NCI-H345 (cell line): ENCODE results near the gene KCNMA1.
A peak's percentile ranks its signal among the peaks of the same experiment; 100 is the strongest.

Source experiments
- DNase-seq: peaks from one replicate; lab custom pipeline; 2025; lab: John Stamatoyannopoulos, UW

Gene KCNMA1

DNA sequence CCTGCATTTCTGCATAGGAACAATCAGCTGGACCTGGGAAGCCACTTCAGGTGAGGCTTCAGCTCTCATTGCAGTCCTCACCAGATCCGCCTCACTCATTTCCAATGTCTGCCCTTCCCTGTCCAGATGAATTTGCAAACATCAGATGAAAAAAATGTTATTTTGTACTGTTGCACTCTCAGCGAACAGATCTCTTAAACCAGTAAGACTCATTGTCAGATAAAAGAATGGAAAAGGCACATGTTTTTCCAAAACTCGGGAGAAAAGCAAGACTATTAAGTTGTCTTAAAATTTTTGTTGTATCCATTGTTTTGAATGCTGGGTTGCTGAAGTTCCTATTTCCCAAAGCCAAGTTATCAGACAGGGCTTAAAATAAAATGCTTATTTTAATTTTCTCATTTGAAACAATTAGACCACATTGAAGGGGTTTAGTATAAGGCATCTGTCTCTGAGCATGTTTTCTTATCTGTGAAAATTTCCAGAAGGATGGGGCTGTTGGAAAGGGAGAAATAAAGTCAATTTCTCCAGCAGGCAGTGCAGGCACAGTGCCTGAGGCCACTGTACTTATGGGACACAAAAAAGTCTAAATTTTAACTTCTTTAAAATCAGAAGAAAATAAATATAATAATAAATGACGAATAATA, 396.8 kb downstream of the KCNMA1 start:
- DNase-seq = no peak

GRCh38 chr10:77240041-77240652, 397.5 kb downstream of the KCNMA1 start:
- no peak for DNase-seq

DNA sequence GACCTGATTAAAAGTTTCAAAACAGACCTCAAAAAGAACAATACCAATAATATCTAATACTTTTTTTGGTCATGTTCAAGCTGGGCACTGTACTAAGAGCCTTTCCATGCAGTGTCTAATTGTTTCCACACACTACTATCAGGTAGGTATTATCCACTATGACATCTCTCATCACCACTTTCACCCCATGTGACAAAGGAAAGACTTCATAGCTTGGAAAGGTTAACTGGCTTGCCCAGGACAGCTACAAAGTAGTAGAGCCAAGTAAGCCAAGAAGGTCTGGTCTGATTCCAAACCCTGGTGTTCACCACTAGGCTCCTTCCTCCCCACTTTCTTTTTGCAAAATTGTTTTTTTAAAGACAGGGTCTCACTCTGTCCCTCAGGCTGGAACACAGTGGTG, 400.5 kb downstream of the KCNMA1 start:
- no peak for DNase-seq

DNA sequence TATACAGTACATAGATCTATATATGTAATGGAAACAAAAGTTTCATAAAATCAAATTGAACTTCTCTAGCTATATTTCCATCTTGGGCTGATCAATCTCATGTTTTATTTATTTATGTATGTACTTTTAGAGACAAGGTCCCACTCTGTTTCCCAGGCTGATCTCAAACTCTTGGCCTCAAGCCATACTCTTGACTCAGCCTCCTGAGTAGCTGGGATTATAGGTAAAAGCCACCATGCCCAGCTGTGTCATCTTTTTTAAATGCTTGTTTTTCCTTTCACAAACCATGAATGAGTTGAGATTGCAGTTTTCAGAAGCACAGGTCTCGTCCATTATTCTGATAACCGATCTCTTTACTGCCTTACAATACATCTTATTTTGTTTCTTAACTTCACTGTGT, 400.9 kb downstream of the KCNMA1 start:
- no peak for DNase-seq

GRCh38 chr10:77236029-77236428, 401.6 kb downstream of the KCNMA1 start:
- DNase-seq = no peak

GRCh38 chr10:77234599-77234998, 403.0 kb downstream of the KCNMA1 start:
- DNase-seq = no peak

- DNase-seq = no peak
Observed at GRCh38 chr10:77233466-77233865, 404.1 kb downstream of the KCNMA1 start.

- DNase-seq = no peak
Observed at GRCh38 chr10:77231884-77232610, 405.6 kb downstream of the KCNMA1 start.

GRCh38 chr10:77231375-77231774, 406.2 kb downstream of the KCNMA1 start:
- DNase-seq = no peak

DNA sequence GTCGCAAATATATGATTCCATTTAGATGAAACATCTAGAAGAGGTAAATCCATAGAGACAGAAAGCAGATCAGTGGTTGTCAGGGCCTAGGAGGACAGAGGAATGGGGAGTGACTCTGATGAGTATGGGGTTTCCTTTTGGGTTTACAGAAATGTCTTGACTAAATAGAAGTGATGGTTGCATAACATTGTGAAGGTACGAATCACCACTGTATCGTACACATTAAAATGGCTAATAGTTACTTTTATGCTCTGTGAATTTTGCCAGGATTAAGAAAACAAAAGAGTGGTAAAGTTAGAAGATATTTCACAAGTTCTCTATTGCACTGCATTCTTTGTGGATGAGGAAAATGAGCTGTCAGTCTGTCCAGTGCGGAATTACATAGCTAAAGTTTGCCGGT, 407.4 kb downstream of the KCNMA1 start:
- no peak for DNase-seq

DNA sequence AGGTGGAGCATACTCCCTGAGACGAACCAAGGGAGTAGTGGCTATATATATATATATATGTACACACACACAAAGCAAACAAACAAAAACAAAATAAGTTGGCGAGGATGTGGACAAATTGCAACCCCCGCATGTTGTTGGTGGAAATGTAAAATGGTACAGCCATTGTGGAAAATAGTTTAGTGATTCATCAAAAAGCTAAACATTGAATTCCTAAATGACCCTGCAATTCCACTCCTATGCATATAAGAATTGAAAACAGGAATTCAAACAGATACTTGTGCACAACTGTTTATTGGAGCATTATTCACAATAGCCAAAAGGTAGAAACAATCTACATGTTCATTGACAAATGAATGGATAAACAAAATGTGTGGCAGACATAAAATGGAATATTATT, 407.9 kb downstream of the KCNMA1 start:
- no peak for DNase-seq

DNA sequence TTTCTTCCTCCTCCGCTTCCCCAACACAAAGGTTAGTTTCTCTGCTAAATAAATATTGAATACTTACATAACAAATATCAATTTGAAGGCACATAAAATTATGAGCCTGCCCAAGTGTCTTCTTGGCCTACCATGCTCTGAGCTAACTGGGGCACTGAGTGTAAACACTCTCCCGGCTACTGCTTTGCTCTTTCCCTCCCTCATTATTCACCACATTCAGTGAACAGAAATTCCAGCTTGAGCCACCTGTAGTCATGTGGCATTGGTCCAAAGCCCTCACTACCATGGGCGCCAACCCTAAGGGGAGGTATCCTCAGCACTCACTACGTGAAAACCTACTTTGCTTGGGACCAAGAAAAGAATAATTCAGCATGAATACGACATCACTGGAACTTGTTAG, 409.0 kb downstream of the KCNMA1 start:
- DNase-seq = peak; percentile 81

DNA sequence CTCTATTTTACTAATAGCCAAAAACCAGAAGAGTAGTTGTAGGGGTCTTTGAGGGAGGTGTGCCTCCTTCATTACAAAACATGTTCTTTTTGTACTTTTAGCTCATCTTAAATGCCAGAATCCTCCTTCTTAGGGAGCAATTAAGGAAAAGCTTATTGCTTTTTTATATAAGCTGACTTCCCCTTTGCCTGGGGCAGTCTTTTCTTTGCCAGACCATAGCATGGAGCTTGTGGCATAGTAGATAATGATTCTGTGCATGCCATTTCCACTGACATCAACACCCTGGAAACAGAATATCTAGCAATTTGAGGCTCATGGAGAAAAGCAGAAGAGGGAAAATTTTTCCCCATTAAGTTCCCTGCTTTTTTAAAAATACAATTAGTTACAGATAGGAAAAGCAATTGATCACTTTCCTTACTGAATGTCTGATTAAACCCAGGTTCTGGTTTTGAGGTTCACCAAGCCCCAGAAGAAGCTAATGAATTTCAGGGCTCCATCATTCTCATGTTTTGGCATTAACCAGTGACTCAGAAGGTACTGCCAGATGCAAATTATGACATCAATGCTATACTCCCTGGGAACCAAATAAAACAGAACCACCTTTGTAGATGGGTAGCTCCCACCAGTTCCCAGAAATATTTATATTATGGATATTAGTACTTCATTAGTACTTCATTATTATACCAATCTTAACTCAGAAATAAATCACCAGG, 410.6 kb downstream of the KCNMA1 start:
- DNase-seq = no peak

- no peak for DNase-seq
Observed at GRCh38 chr10:77226452-77226851, 411.2 kb downstream of the KCNMA1 start.

DNA sequence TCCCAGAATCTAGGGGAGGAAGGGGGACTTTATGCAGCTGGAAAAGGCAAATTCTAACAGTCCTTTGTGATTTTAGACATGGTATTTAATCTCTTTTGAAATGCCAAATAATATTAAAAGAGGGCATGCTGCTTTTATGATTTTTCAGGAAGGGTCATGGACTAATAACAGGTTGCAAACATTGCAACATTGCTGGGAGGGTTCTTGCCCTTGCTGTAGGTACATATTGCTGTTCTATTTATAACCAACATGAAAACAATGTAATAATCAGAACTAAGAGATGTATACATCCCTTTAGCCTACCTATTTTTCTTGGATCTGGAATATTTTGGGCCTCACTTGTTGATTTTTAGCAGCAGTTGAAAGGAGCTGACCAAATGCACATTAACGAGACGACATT, 411.6 kb downstream of the KCNMA1 start:
- DNase-seq = no peak

- DNase-seq = no peak
Observed at GRCh38 chr10:77223526-77224460, 413.8 kb downstream of the KCNMA1 start.

- DNase-seq = no peak
Observed at GRCh38 chr10:77220150-77220549, 417.5 kb downstream of the KCNMA1 start.

DNA sequence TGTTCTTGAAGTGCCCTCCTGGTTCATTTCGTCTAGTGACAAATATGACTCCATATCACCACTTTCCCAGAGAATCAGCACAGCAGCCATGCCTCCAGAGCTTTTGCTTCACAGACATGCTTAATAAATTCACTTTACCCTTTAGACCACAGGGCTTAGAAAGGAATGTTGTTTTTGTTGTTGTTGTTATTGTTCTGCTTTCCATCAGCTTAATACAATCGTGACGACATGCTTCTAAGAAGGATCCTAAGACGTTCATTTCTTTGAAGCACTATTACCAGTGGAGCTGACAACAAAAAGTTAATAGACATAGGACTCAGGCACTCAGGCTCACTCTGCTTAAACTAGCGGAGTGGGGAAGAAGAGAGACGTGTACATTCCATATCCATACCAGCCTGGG, 418.6 kb downstream of the KCNMA1 start:
- no peak for DNase-seq

DNA sequence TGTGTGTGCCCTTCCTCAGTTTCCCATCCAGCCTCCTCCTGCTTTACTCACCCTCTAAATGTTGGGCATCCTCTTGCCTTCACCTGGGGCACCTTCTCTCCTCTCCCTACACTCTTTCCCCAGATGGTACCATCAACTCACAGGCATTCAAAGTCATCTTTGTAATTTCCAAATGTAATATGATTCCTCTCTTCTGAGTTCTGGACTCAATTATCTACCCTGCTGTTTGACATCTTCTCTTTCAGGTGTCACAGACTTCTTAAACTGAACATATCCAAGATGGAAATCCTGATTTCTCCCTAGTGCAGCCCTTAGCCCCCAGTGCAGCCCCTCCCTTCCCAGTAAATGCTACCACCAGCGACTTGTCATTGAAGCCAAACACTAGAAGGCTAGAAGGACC, 422.8 kb downstream of the KCNMA1 start:
- DNase-seq = no peak

DNA sequence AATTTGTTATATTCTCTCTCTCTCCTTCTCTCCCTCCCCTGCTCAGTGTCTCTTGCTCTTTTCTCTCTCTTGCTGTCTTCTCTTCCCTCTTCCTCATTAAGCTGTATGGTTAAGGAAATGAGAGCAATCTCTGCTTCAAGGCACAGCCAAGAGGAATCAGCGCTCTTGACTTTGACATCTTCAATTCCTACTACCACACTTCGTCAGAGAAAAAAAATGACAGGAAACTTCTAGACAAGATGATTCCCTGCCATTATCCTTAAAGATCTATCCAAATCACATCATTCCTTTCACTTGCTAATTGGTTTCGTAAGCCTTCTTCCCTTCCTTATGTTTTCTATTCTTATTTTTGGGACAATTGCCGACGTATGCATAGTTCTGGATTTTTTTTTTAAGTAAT, 425.0 kb downstream of the KCNMA1 start:
- no peak for DNase-seq

GRCh38 chr10:77210645-77211044, 427.0 kb downstream of the KCNMA1 start:
- no peak for DNase-seq
